ENCODE results near the gene HSD17B12. TPM values are rescaled to one million over a fixed set of nuclear protein-coding genes. Genes with fewer than 3 reads are reported as not detected.
A peak's percentile ranks its signal among the peaks of the same experiment; 100 is the strongest.

HSD17B12 gene
- total RNA-seq, 1 donor from 2014 or later, result 84.9 TPM

DNA sequence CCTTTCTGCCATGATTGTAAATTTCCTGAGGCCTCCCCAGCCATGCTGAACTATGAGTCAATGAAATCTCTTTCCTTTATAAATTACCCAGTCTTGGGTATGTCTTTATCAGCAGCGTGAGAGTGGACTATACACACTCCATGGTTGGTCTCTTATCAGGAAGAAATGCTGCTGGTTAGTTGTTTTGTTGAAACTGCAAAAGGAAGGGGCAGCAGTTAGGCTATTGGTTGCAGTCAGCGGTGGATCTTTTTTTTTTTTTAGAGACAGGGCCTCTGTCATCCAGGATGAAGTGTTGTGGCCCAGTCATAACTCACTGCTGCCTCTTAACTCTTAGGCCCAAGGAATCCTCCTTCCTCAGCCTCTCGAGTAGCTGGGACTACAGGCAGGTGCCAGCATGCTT, 51.7 kb downstream of the HSD17B12 start:
- H3K27ac Mint-ChIP-seq, result peak overlapping the region; percentile 9
- no peak for TF ChIP-seq CTCF (IDR thresholded peaks at IDR 0.05; ENCODE audit: unreplicated experiment)
- H3K4me1 Mint-ChIP-seq (ENCODE audit: low read depth), result peaks cover 19% of the 10 kb centered on the region
- no peak for DNase-seq (ENCODE audit: low spot score, unreplicated experiment)
- H3K9me3 Mint-ChIP-seq (ENCODE audit: low read depth), result peaks cover 8% of the 10 kb centered on the region
- no peaks in the 10 kb centered on the region for H3K27me3 Mint-ChIP-seq
- peaks cover 20% of the 10 kb centered on the region for H3K36me3 Mint-ChIP-seq (ENCODE audit: insufficient read depth)
- no peak overlapping the region for H3K4me3 Mint-ChIP-seq (ENCODE audit: low read depth)

DNA sequence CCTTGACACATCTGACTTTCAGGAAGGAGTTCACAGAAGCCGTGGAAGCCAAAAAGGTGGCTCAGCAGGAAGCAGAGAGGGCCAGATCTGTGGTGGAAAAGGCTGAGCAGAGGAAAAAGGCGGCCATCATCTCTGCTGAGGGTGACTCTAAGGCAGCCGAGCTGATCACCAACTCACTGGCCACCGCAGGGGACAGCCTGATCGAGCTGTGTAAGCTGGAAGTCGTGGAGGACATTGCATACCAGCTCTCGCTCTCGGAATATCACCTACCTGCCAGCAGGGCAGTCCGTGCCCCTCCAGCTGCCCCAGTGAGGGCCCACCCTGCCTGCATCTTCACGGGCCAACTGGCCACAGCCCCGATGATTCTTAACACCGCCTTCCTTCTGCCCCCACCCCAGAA, 53.7 kb downstream of the HSD17B12 start:
- no peak overlapping the region for H3K27ac Mint-ChIP-seq
- no peak overlapping the region for H3K4me3 Mint-ChIP-seq (ENCODE audit: low read depth)
- peaks cover 38% of the 10 kb centered on the region for H3K4me1 Mint-ChIP-seq (ENCODE audit: low read depth)
- H3K27me3 Mint-ChIP-seq, result no peaks in the 10 kb centered on the region
- H3K9me3 Mint-ChIP-seq (ENCODE audit: low read depth), result peaks cover 8% of the 10 kb centered on the region
- no peak for DNase-seq (ENCODE audit: low spot score, unreplicated experiment)
- no peak for TF ChIP-seq CTCF (IDR thresholded peaks at IDR 0.05; ENCODE audit: unreplicated experiment)
- H3K36me3 Mint-ChIP-seq (ENCODE audit: insufficient read depth), result peaks cover 22% of the 10 kb centered on the region

- peaks cover 8% of the 10 kb centered on the region for H3K9me3 Mint-ChIP-seq (ENCODE audit: low read depth)
- peaks cover 25% of the 10 kb centered on the region for H3K36me3 Mint-ChIP-seq (ENCODE audit: insufficient read depth)
- no peak for DNase-seq (ENCODE audit: low spot score, unreplicated experiment)
- peaks cover 37% of the 10 kb centered on the region for H3K4me1 Mint-ChIP-seq (ENCODE audit: low read depth)
- no peaks in the 10 kb centered on the region for H3K27me3 Mint-ChIP-seq
- TF ChIP-seq CTCF (IDR thresholded peaks at IDR 0.05; ENCODE audit: unreplicated experiment), result no peak
- no peak overlapping the region for H3K4me3 Mint-ChIP-seq (ENCODE audit: low read depth)
- no peak overlapping the region for H3K27ac Mint-ChIP-seq
These were observed 54.6 kb downstream of the HSD17B12 start for GRCh38 chr11:43735115-43735514.

DNA sequence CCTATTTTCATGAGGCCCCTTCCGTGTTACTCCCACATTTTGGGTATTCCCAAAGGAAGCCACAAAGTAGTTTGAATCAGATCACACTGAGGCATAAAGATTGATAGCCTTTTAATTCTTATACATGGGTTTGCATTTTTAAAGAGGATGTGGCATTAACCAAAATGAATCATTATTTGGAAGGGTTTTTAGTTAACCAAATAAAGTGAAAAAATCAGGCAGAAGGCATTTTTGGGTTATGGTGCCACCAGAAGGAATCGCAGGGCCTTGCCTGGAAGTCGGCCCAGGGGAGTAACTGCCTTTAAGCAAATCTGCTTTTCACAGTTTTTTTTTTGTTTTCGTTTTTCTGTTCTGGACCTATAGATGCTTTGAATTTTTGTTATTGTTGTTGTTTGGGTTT, 55.4 kb downstream of the HSD17B12 start:
- Mint-ChIP-seq H3K4me3 (ENCODE audit: low read depth) (no peak overlapping the region), H3K36me3 (ENCODE audit: insufficient read depth) (peaks cover 26% of the 10 kb centered on the region), H3K9me3 (ENCODE audit: low read depth) (peaks cover 8% of the 10 kb centered on the region), H3K27me3 (no peaks in the 10 kb centered on the region), H3K27ac (peak overlapping the region; percentile 59), H3K4me1 (ENCODE audit: low read depth) (peaks cover 37% of the 10 kb centered on the region)
- no peak for DNase-seq (ENCODE audit: low spot score, unreplicated experiment)
- TF ChIP-seq CTCF (IDR thresholded peaks at IDR 0.05; ENCODE audit: unreplicated experiment), result no peak

DNA sequence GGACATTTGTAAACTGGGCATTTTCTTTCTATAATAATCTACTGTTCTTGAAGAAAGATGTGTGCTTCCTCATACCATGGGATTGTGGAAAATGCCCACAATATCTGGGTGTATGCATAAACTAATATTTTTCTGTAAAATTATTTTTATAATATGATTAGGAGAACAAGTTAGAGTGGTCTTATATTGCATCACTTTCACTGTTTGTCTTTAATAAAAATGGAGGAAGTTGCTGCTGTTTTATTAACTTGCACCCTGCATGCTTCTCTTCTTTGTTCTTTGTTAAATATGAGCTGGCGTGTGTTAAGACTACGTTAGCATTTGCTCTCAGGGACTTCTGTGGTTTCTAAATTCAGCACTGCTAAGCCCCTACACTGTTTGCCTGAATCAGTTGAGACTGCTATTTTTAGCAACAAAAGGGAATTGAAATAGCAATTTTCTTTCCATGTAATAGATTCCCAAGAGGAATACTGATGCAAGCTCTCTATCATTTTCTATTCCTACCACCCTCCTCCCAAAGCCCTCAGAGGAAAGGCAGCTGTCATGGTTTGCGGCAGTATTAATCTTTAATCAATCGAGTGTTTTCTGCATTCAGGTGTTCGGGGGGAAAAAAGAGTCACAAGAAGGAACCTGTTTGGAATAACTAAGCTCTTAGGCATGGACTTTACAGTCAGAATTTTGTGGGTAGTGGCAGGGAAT, 56.1 kb downstream of the HSD17B12 start:
- Mint-ChIP-seq H3K9me3 (ENCODE audit: low read depth) (peaks cover 8% of the 10 kb centered on the region), H3K36me3 (ENCODE audit: insufficient read depth) (peaks cover 25% of the 10 kb centered on the region), H3K4me3 (ENCODE audit: low read depth) (no peak overlapping the region), H3K4me1 (ENCODE audit: low read depth) (peaks cover 35% of the 10 kb centered on the region), H3K27ac (peak overlapping the region; percentile 59), H3K27me3 (no peaks in the 10 kb centered on the region)
- no peak for TF ChIP-seq CTCF (IDR thresholded peaks at IDR 0.05; ENCODE audit: unreplicated experiment)
- no peak for DNase-seq (ENCODE audit: low spot score, unreplicated experiment)

Measured in progenitor cell of endocrine pancreas (in vitro differentiated cells).